MM.1S (cell line): ENCODE data around the gene TUBA4B.

Experiments used
- CTCF ChIP-seq: fragments of 300-600 bp; sonication (generic); IDR thresholded peaks from 2 replicates; pipeline ENCODE4 v1.5.1; 2016; ENCODE audit warnings: antibody characterized with exemption, low read length, mixed read lengths
- EZH2 ChIP-seq: fragments of 300-600 bp; sonication (generic); optimal IDR thresholded peaks from 2 replicates; pipeline ENCODE3; 2017; ENCODE audit warnings: low read depth, mild to moderate bottlenecking, antibody characterized with exemption, low read length, mixed read lengths

- TF ChIP-seq CTCF (no peak), EZH2 (no peak)
Measured at GRCh38 chr2:219210196-219210885, 42.7 kb upstream of the TUBA4B start.
